Activated CD8-positive, alpha-beta memory T cell treated with anti-CD3 and anti-CD28 coated beads for 24 hours (primary cell): ENCODE measurements around the gene DNMT1.
"Not testable (repeated sequence)": the region's sequence is repeated elsewhere in the genome, so short reads cannot be mapped to it uniquely, and the experiment has no call there.

Source experiments
- DNase-seq: peaks from one replicate; pipeline ENCODE4 v3.0.0-alpha.2; 2020

Gene DNMT1

GRCh38 chr19:10194500-10195198, at the start of gene DNMT1:
Gene DNMT1, minus strand, starts transcription at chr19:10194953. Its CDS starts 54 bp downstream, at chr19:10194899.
- peak; percentile 99 for DNase-seq

GRCh38 chr19:10243606-10244005, 48.9 kb upstream of the DNMT1 start:
- DNase-seq, result no peak

- DNase-seq, result not testable (repeated sequence)
Observed at GRCh38 chr19:10241826-10242449, 47.2 kb upstream of the DNMT1 start.

GRCh38 chr19:10238172-10238783, 43.5 kb upstream of the DNMT1 start:
- DNase-seq, result no peak

- DNase-seq, result no peak
Observed at GRCh38 chr19:10237702-10238101, 42.9 kb upstream of the DNMT1 start.

GRCh38 chr19:10235409-10235808, 40.7 kb upstream of the DNMT1 start:
- not testable (repeated sequence) for DNase-seq

GRCh38 chr19:10235003-10235402, 40.2 kb upstream of the DNMT1 start:
- no peak for DNase-seq

- no peak for DNase-seq
Observed at GRCh38 chr19:10233946-10234345, 39.2 kb upstream of the DNMT1 start.

GRCh38 chr19:10231612-10232228, 37.0 kb upstream of the DNMT1 start:
- DNase-seq, result no peak

GRCh38 chr19:10230861-10231611, 36.3 kb upstream of the DNMT1 start, which contains the start of gene S1PR2:
Gene S1PR2, minus strand, starts transcription at chr19:10231331. Its CDS starts 6,426 bp downstream, at chr19:10224905.
- DNase-seq, result peak; percentile 90

GRCh38 chr19:10230173-10230860, 35.6 kb upstream of the DNMT1 start:
- DNase-seq, result peak; percentile 79

- DNase-seq, result no peak
Observed at GRCh38 chr19:10228920-10229319, 34.2 kb upstream of the DNMT1 start.

- no peak for DNase-seq
Observed at GRCh38 chr19:10228393-10228792, 33.6 kb upstream of the DNMT1 start.

- DNase-seq, result no peak
Observed at GRCh38 chr19:10227026-10227971, 32.5 kb upstream of the DNMT1 start.

- no peak for DNase-seq
Observed at GRCh38 chr19:10226376-10227025, 31.7 kb upstream of the DNMT1 start.

- DNase-seq, result no peak
Observed at GRCh38 chr19:10226021-10226375, 31.2 kb upstream of the DNMT1 start.

- DNase-seq, result no peak
Observed at GRCh38 chr19:10224337-10224736, 29.6 kb upstream of the DNMT1 start.

GRCh38 chr19:10223488-10224213, 28.9 kb upstream of the DNMT1 start:
- DNase-seq, result no peak

GRCh38 chr19:10222201-10222890, 27.6 kb upstream of the DNMT1 start:
- no peak for DNase-seq
